DMS 273 (cell line): ENCODE data around the gene SRGAP1.
"Not testable (repeated sequence)": the region's sequence is repeated elsewhere in the genome, so short reads cannot be mapped to it uniquely, and the experiment has no call there.

ENCODE experiments used
- DNase-seq: peaks from one replicate; lab custom pipeline; 2025; ENCODE audit not compliant: unreplicated experiment; lab: John Stamatoyannopoulos, UW

Gene SRGAP1

GRCh38 chr12:64190140-64190539 is 345.6 kb downstream of the SRGAP1 start:
- no peak for DNase-seq

- DNase-seq: no peak
Measured at GRCh38 chr12:64192644-64193444, 348.3 kb downstream of the SRGAP1 start.

- no peak for DNase-seq
Measured at GRCh38 chr12:64193931-64194330, 349.4 kb downstream of the SRGAP1 start.

- DNase-seq: no peak
Measured at GRCh38 chr12:64194333-64195149, 350.0 kb downstream of the SRGAP1 start.

- not testable (repeated sequence) for DNase-seq
Measured at GRCh38 chr12:64195841-64196240, 351.3 kb downstream of the SRGAP1 start.

DNA sequence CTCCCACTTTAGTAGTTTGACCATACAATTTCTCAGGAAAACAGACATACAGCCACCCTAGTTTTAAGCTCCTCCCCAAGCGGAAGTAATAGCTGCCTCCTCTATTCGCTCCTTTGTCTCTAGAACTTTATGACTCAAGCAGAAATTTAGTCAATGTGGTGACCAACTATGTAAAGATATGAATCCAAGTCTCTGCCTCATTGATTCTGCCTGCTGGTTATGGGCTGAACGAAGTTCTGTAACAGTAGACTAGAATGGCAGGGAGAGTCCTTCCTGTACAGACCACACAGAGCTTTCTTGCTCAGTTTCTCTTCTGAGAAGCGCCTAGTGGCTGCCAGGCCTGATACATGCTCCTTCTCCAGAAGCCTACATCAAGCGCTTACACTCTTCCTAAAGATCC is 358.5 kb downstream of the SRGAP1 start:
- no peak for DNase-seq

- no peak for DNase-seq
Measured at GRCh38 chr12:64203775-64204174, 359.3 kb downstream of the SRGAP1 start.

- no peak for DNase-seq
Measured at GRCh38 chr12:64205542-64205941, 361.0 kb downstream of the SRGAP1 start.

DNA sequence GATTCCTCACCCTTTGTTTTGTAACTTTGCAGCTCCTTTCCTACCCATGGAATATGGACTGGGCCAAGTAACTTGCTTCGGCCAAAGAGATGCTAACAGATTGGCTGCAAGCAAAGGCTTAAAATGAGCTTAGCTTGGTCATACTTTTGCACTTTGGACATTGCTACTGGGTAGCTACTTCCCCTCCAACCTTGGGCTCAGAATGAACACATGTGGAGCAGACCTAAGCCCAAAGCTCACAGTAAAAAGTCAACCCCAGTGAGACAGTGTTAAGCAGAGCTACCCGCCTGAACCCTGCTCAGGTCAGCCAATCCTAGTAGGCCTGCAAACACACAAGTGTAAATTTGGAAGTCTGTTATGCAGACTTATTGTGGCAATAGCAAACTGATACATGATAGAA is 363.0 kb downstream of the SRGAP1 start:
- DNase-seq: no peak
